Measurements from ENCODE around the gene GRAP2.

GRCh38 chr22:39999144-39999757, 98.4 kb downstream of the GRAP2 start:
- TF ChIP-seq CTCF (IDR thresholded peaks at IDR 0.05), result no peak
- no peak for TF ChIP-seq POLR2A (IDR thresholded peaks at IDR 0.05)
- no peak for TF ChIP-seq POLR2AphosphoS5 (IDR thresholded peaks at IDR 0.05)
- TF ChIP-seq EP300 (IDR thresholded peaks at IDR 0.05), result no peak

All from gastroesophageal sphincter (tissue), 3 donors.